Endothelial cell of umbilical vein (primary cell): ENCODE results near the gene NEUROD4.

Experiments
- CTCF ChIP-seq, 2 donors: IDR thresholded peaks; 1 replicate in 1 of 2; 2 replicates in 1 of 2; pipeline ENCODE4 v1.5.1; 2011; ENCODE audit warnings: low read length in 2 of 2, mild to moderate bottlenecking in 2 of 2, moderate library complexity in 2 of 2, control low read depth in 1 of 2, inconsistent platforms in 1 of 2, low read depth in 1 of 2; ENCODE audit not compliant: insufficient read depth in 1 of 2; ENCODE audit errors: extremely low read depth in 1 of 2
- EZH2 ChIP-seq: IDR thresholded peaks from 2 replicates; pipeline ENCODE4 v1.6.1; 2012; ENCODE audit warnings: borderline replicate concordance, low read depth, mild to moderate bottlenecking, moderate library complexity, low read length, inconsistent platforms; ENCODE audit not compliant: severe bottlenecking
- FOS ChIP-seq: IDR thresholded peaks from 2 replicates; pipeline ENCODE4 v1.6.1; 2011; ENCODE audit warnings: mild to moderate bottlenecking, low read length, moderate library complexity, borderline replicate concordance; ENCODE audit not compliant: insufficient read depth
- MAX ChIP-seq: IDR thresholded peaks from 2 replicates; pipeline ENCODE4 v1.6.1; 2011; ENCODE audit not compliant: insufficient read depth, insufficient read length
- POLR2A ChIP-seq: IDR thresholded peaks from 2 replicates; pipeline ENCODE4 v1.6.1; 2012; ENCODE audit warnings: low read depth, mild to moderate bottlenecking, control low read depth, low read length
- POLR2AphosphoS5 ChIP-seq: IDR thresholded peaks from 2 replicates; pipeline ENCODE4 v1.6.1; 2012; ENCODE audit warnings: low read depth, mild to moderate bottlenecking, control low read depth, low read length, moderate library complexity; ENCODE audit not compliant: insufficient read depth

DNA sequence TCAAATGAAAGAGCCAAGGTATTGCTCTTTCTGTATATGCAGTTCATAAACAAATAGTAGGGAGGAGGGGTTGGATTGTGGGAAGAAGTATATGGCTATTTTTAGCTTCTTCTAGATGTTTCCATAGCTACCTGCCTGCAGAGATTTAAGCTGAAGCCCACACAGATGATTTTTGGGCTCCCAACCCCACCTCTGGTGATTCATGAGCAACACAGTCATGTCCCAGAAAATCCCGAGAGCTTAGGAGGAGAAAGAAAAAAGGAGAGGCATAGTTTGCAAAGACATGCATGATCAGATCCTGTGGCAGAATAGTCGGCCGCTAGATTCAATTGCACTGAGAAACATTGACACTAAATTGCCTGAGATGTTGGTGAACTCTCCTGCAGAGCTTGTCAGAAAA, 49.0 kb upstream of the NEUROD4 start:
- TF ChIP-seq CTCF (IDR thresholded peaks at IDR 0.05; ENCODE audit: extremely low read depth in 1 of 2, insufficient read depth in 1 of 2, low read depth in 1 of 2, low read length in 2 of 2) (no peak), POLR2A (no peak), EZH2 (no peak), MAX (no peak), FOS (no peak), POLR2AphosphoS5 (no peak)
